ENCODE measurements around the gene SAMD1.
A peak's percentile ranks its signal among the peaks of the same experiment; 100 is the strongest.

The SAMD1 gene

DNA sequence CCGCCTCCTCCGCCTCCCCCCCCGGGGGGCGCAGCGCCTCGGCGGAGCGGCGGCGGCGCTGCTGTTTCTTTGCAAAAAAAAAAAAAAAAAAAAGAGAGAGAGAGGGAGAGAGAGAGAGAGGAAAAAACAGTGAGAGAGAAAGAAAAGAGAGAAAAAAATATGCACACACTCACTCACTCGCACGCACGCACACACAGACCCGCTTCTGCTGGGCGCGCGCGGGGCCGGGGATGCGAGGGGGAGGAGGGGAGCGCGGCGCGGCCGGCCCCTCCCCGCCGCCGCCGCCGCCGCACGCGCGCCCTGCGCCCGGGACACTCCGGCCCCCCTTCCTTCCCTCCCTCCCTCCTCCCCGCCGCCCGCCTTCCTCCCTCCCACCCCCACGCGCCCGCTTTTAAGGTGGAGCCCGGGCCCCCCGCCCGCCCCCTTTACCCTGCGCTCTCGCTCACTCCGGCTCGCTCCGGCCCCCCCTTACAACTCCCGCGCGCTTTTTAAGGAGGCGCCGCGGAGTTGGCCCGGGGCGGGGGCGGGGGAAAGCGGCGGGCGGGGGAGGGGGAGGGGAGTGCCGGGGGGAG, at the start of gene SAMD1:
Gene SAMD1, minus strand, starts transcription at position 243 of the 572 bp plus-strand sequence.
- DNase-seq = peak; percentile 60

DNA sequence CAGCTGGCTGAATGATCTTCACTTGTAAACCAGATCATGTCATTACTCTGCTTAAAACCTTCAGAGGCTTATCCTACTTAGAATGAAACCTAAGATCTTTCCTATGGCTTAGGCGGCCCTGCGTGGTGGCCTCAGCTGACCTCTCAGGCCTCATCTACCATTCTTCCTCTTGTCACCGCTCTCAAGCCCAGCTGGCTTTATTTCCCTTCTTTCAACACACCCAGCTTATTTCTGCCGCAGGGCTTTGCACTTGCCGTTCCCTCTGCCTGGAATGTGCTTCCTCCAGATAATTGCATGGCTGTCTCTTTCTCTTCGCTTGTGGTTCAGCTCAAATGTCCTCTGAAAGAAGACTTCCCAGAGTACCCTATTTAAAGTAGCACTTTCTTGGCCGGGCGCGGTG, 49.4 kb upstream of the SAMD1 start:
- DNase-seq = no peak

DNA sequence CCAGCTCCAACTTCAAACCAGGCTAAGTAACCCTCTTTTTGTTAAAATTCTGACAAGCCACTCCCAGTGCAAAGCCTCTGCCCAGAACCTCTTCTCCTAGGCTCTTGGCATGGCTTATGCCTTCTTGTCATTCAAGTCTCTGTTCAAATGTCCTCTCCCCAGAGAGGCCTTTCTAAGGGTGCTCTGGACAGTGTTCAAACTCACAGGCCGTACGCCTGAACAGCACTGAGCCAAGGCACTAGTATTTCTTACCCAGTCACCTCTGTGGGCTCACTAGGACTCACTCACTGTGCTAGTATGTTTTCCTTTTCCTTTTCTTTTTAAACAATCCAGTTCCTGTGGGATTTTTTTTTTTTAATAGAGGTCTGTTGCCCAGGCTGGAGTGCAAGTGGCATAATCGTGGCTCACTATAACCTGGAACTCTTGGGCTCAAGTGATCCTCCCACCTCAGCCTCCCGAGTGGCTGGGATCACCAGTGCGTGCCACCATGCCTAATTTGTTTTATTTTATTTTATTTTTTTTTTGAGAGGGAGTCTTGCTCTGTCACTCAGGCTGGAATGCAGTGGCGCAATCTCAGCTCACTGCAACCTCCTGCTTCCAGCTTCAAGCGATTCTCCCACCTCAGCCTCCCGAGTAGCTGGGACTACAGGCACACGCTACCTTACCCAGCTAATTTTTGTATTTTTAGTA, 48.2 kb upstream of the SAMD1 start:
- no peak for DNase-seq

DNA sequence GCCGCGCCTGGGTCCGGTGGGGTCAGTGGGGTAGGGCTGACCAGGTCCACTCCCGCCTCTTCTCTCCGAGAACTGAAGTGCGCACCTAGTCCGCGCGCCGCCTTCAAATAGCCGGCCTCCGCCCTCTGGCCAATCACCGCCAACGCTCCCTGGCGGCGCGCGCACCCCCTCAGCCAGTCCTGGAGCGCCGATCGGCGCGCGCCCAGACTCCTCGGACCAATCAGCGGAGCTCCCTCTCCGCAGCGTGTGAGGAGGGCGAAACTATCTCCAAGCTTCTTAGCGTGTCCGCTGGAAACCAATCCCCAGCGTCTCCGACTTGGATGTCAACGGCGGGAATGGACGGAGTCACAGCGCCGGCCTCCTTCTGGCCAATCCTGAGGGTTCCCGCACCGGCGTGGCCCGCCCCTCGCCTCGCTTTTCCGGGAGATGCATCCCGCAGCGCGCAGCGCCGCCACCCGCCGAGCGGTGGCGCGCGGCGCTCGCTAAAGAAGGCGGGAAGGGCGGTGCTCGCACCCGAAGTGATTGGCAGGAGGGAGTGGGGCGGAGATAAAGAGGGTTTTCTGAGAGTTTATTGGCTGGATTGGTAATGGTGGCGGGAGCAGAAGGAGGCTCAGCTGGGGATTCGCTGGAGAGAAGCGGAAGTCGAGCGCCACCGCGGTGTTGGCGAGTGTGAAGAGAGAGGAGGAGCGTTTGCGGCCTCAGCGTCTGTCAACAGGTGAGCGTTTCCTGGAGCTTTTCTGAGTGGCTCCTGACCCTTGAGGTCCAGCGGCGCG, 46.1 kb upstream of the SAMD1 start, which contains the start of gene ASF1B:
Gene ASF1B, minus strand, starts transcription at position 81 of the 773 bp plus-strand sequence. CDS start 133 bp downstream, outside the sequence.
- peak; percentile 100 for DNase-seq

DNA sequence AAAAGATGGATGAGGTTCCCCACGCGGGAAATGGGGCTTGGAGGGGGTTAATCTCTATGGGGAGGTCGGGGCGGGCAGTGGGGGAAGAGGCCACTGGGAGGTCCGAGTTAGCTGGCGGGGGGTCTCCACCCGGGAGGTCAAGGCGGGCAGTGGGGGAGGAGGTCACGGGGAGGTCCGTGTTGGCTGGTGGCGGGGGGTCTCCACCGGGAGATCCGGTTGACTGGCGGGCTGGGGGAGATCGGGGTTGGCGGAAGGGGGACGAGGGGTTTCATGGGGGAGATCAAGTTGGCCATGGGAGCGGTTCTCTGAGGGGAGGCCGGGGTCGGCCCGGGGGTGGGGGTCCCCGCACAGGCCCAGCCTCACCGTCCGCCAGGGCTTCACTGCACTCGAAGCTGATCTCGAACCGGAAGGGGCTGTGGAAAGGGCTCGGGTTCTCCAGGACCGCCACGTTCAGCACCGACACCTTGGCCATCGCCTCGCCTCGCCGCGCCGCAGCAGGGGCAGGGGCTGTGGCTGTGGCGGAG, 45.5 kb upstream of the SAMD1 start:
- no peak for DNase-seq

DNA sequence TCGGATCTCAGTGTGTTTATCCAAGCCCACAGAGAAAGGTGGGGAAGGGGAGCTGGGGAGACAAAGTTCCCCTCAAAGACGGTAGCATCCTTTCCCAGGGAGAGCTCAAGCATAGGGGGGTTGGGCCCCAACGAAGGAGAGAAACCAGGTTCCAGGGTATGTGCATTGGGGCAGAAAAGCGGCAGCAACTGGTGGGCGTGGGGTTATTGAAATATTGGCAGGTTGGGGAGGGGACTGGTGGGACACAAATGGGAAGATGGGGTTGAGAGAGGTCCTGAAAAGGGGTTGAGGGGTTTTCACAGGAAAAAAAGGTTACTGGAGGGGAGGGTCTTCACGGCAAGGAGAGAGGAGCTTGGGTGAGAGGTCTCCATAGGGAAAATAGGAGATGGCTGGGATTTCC, 44.8 kb upstream of the SAMD1 start:
- no peak for DNase-seq

DNA sequence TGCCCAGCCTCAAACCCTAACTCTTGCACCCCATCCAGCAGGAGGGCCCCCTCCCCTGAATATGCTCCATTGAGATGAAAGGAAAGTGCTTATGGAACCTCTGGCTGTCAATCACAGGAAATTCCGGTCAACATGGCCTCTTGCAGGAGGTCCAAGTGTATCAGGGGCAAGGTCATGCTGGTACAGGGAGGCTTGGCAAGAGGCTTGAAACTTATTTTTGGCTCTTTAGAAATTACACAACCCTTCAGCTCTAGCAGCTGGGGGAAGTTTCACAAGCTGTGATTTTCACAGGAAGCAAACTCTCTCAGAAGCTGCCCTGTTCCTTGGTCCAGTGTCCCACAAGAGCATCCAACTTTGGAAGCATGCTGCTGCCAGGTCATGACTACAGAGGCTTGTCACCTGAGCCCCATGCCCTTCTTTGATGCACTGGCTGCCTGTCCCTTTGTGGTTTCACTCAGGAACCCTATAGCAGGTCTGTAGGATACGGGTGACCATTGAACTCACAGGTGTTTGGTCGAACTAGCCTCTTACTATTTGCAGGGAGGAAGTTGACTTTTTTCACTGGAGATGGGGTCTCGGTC, 37.5 kb upstream of the SAMD1 start:
- no peak for DNase-seq

DNA sequence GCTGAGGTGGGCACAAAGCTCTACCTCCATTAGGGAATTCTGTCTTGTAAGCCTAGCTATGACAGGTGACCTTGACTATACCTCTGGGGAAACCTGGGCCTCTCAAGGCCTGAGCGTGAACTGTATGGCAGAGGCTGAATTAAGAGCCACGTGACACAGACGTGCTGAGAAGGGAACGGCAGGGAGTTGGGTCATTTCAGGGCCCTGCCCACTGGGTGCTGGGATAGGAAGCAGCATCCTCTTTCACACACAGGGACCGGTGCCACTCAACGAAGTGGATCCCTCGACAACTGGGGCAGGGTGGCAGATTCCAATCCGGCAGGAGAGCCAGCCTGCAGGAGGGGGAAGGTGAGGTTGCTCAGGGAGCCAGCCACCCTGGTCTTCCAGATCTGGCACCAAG, 36.6 kb upstream of the SAMD1 start:
- no peak for DNase-seq

DNA sequence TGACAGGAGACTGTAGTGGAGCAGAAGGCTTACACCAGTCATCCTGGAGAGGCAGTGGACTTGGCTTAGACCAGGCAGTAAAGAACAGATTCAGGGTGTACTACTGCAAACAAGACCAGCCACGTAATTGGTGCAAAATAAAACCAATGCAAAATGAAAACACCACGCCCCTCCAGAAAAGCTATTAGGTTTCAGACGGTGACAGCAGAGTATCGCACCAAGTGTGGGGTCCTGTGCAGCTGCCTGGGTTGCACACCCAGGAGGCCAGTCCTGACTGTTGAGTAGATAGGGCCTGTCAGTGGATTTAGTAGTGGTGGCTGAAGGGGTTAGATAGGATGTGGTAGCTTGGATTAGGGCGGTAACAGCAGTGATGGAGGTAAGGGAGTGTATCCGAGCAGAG, 32.4 kb upstream of the SAMD1 start:
- DNase-seq = no peak

DNA sequence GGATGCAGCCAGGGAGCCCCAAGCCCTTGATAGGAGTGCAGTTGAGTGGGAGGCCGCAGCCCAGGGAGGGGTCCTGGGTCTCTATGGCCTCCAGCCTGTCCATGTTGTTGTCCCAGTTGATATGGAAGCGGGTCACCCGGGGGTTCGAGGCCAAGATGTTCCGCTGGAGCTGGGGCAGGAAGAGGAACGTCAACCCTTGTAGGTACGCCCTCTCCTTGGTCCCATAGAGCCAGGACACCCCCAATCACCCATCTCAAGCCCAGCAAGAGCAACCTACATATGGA, 29.9 kb upstream of the SAMD1 start:
- DNase-seq = no peak

DNA sequence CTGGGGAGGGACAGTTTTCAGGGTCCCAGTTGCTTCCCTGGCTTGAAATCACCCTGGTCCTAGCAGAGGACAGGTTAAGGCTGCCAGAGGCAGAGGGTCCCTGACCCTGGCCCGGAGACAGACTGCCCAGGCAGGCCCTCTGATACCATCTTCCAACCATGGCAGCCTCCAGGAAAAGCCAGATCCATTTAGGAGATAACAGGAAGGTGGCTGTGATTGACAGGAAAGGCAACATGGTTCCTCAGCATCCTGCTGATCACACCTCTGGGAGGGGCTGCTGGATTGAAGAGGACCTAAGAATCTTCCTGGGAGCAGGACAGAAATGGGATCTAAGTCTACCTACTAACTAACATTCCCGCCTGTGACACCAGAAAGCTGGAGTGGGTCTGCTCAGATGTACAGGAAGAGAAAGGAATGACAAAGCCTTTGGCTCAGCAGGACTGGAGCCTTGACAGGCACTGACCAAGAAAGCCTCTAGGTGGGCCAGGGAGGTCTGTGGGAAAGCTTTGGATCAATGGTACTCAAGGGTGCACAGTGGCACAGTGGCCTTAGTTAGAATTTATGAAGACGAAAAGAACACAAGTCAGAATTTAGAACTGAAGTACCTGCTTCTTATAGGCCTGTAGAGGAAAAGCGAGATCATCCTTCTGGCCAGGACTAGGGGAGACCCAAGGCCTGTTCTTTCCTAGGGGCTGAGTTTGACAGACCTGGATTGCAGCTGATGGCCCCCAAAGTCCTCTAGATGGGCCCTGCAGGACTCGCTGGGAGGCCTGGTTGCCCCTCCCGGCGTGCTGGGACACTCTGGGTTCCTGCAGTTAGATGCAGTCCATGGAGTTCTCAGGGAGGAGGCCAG, 29.3 kb upstream of the SAMD1 start:
- DNase-seq = no peak

DNA sequence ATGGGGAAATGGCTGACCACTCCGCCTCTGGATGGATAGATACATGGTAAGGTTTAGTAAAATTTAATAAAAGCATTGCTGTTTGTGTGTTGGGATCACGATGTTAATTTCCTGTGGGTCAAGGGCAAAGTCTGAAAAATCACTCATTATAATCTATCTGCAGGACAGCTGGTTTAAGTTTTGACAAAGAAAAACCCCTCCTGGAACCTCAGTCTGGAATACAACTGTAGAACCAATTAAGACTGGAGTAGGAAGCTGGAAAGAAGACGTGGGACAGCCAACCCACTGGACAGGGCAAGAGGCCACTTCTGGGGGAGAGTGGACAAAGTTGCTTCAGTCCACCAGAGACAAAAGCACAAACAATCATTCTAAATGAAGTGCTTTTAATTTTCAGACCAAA, 28.6 kb upstream of the SAMD1 start:
- DNase-seq = no peak

DNA sequence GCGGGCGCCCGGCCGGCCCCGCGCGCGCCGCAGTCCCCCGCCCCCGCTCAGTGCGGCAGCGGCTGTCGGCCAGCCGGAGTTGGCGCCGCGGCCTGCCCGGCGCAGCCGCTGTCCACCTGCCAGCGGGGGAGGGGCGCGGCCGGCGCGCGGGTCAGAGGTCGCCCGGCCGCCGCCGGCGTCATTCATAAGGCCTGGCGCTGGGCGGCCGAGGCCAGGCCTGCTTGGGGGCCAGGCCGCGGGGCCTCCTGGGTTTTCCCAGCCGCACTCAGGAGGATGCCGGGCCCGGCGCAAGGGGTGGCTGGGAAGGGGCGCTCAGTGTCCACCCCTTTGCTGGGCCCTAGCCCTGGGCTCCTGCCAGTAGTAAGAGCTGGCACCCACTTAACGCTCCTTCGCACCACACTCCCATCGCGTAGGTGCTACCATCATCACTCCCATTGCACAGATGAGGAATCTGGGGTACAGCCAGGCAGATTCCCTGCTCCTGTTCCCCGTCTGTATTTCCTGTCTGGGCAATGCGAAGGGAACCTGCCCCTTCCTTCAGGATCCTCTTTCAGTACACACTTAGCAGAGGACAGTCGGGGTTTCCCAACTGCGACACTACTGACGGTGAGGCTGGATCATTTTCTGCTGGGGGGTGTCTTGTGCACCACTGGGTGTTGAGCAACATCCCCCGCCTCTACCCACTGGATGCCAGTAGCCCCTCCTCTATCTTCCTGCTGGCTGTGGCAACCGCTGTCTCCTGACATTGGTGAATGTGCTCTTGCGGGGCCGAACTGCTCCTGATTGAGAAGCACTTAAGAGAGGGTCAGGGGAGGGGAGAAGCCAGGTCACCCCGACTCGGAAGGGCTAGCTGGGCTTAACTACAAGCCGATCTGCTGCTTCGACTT, 27.9 kb upstream of the SAMD1 start:
- DNase-seq = peak; percentile 63

DNA sequence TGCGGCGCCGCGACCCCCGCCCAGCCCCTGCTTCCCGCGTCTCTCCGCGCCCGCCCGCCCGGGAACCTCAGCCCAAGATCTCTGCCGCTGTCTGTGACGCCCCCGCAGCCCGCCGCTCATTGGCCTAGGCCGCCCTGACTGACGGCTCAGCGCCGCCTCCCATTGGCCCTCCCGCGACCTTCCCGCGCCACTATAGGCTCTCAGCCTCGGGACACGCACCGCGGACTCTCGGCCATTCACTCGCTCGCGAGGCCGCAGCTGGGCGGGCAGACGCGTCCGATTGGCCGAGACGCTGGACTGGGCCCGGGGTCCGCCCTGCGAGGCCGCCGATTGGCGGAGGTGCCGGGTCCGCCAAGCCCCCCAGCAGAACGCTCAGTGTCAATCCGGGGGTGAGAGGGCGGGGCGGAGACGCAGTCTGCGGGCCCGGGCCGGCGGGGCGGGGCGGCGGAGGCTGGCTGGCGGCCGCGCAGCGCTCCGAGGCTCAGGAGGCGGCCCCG, 27.2 kb upstream of the SAMD1 start, which contains the start of gene PRKACA:
Gene PRKACA, minus strand, starts transcription at position 95 of the 497 bp plus-strand sequence. CDS start 215 bp downstream, outside the sequence.
- peak; percentile 98 for DNase-seq

DNA sequence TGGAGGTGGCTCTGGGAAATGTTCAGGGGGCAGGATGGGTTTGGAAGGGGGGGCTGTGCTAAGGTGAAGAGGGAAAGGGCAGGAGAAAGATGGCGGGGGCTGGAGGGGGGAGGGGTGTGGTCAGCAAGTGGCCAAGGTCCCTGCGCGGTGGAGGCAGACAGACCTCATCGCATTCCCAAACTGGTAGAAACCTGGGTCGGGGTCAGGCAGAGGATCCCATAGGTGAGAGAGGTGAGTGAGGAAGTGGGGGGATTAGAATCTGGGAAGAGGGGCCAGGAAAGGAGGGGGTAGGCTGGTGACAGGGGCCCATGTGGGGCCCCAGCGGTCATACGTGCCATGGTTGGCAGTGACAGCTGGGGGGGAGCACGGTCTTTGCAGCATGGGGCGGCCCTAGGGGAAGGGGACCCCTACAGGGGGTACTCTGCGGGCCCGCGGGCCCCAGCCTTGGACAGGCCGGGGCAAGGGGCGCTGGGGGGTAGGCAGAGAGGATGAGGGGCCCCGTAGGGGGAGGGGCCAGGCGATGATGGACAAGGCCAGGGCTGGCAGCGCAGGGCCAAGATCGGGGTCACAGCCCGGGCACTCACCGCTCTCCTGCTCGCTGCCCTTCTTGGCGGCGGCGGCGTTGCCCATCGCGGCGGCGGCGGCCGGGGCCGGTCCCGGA, 26.5 kb upstream of the SAMD1 start:
- DNase-seq = no peak

DNA sequence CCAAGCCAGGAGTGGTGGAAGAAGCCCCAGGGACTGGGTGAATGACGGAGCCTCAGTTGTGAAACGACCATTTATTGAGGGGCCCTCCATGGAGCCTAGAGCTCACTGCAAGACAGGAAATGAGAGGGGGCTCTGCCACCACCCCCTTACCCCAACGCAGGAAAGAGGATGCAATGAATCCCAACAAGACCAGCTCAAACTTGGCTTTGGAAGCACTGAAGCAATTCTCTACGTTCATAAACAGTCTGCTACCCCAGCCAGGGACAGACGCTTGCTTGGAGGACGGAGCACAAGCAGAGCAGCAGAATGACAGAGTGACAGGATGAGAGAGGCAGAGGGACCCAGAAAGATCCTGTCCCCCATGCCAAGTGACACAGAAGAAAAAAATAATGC, 26.0 kb upstream of the SAMD1 start:
- DNase-seq = no peak

DNA sequence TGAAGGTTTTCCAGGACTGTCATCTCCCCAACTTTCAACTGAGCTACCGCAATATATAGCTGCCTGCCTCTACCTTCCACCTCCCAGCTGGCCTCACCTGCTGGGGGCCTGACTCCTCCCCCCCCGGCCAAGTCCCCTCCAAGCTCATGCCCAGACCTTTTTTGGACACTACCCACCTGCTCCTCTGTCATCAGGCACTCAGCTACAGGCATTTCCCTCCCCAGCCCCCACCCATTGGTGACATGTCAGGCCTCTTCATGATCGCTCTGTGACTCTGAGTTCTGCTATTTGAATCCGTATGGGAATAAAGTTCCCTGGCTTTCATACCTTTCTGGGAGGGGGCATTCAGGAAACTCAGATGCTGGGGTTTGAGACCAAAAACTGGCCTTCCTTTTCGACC, 25.2 kb upstream of the SAMD1 start:
- no peak for DNase-seq

DNA sequence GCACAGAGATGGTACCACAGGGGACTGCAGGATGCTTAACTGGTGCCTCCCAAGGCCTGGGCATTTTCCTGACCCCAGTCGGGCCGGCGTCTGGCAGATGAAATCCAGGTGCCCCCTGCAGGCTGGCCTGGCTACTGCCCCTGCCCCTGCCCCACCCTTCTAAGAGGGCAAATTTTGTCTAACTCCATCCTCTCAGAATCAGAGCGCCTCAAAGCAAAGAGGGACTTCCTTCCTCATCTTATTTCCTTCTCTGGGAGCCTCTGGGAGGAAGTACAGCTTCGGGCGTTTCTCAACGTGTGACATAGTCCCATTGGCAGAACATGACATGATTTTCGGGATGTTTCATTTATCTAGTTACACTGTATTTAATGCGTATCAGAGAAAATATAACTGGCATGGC, 24.3 kb upstream of the SAMD1 start:
- DNase-seq = no peak

DNA sequence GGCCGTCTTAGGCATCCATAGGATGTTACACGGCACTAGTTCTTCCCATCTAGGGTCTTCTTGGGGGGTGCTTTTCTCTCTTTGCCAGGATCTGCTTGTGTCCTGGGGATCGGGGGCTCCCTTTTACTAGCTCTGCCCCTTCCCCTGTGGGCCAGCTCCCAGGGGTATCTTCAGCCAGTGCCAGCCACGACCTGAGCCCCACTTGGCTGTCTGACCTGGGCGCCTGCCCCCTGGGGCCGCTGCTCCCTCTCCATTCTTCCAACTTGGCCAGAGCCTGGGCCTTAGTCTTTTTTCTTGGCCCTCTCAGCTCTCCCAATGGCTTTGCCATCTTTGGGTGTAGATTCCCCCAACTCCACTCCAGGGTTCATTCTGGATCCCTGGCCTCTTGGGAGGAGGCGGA, 23.9 kb upstream of the SAMD1 start:
- DNase-seq = no peak

DNA sequence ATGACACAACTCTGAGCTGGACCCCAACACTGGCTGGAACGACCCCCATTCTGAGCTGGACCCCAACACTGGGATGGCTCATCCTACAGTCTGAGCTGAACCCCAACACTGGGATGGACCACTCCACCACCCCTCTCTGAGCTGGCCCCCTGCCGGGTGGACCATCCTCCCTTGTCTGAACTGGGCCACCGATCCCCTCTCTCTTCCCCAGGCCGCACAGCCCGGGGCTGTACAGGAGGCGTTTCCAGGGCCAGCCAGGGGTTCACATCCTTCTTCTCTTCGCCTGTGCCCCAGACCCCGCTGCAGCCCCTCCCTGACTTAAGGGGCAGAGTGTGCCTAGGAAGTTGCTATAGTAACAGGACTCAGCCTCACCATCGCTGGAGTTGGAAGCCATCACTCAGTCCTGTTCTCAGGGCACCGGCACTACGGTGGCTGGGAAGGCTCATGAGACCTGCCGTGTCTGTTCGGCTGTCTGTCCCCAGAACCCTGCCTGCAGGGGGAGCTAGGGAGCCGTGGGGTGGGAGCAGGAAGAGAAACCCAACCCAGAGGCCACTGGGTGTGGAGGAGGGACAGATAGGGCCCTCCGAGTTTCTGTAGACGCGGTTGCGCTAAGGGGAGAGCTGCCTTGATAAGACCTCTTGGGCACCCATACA, 23.3 kb upstream of the SAMD1 start:
- DNase-seq = peak; percentile 44

All from NCI-H2029 (cell line).